Activated naive CD4-positive, alpha-beta T cell treated with anti-CD3 and anti-CD28 coated beads for 36 hours (primary cell): ENCODE measurements around the gene GATAD1. TPM values are rescaled to one million over a fixed set of nuclear protein-coding genes. Genes with fewer than 3 reads are reported as not detected.
"Not testable (repeated sequence)": the region's sequence is repeated elsewhere in the genome, so short reads cannot be mapped to it uniquely, and the experiment has no call there.

Experiments
- CTCF ChIA-PET: fragments of 350-600 bp; sonication (Branson Sonifier 250); formaldehyde crosslinking; loops from one replicate; lab custom pipeline; 2021; ENCODE audit warnings: antibody characterized with exemption; lab: Charles Lee
- DNase-seq: peaks from one replicate; pipeline ENCODE4 v3.0.0-alpha.2; 2020
- H3K27ac Mint-ChIP-seq: one replicate; pipeline ENCODE4 v1.8.0; 2021; ENCODE audit warnings: mild to moderate bottlenecking, mixed read lengths
- H3K27me3 Mint-ChIP-seq: one replicate; pipeline ENCODE4 v1.8.0; 2021; ENCODE audit warnings: low read depth, mixed read lengths
- H3K36me3 Mint-ChIP-seq: one replicate; pipeline ENCODE4 v1.8.0; 2021; ENCODE audit warnings: low read depth, mixed read lengths
- H3K4me1 Mint-ChIP-seq: one replicate; pipeline ENCODE4 v1.8.0; 2021; ENCODE audit warnings: low read depth, mixed read lengths
- H3K4me3 Mint-ChIP-seq: one replicate; pipeline ENCODE4 v1.8.0; 2021; ENCODE audit warnings: mild to moderate bottlenecking, moderate library complexity, mixed read lengths
- H3K9me3 Mint-ChIP-seq: one replicate; pipeline ENCODE4 v1.8.0; 2021; ENCODE audit warnings: mixed read lengths
- intact Hi-C: fragments of 100-400 bp; cut with micrococcal nuclease; formaldehyde crosslinking; loops from one replicate; pipeline ENCODE4 v1.15.1; 2023
- total RNA-seq, 2 experiments: library from RNA; stranded (reverse); gene quantifications; one replicate each; pipeline ENCODE4 v1.2.3, GENCODE V29; 2021

GATAD1 gene
- total RNA-seq, 2 experiments from 2014 or later, result 27.5 to 29.6 TPM

DNA sequence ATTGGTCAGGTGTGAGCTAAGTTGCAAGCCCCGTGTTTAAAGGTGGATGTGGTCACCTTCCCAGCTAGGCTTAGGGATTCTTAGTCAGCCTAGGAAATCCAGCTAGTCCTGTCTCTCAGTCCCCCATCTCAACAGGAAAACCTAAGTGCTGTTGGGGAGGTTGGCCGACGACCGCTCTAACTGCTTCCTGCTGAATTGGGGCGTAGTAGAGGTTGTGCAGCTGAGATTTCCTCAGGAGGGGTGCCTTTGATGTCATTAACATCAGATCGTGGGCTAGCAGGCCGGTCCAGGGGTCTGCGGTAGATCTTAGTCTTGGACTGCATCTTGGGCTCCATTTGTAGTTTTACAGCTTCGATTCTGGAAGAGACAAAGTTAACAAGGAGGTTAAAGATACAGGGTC lies 21.3 kb downstream of the GATAD1 start:
- H3K36me3 Mint-ChIP-seq, result peaks cover 11% of the 10 kb centered on the region
- H3K4me1 Mint-ChIP-seq, H3K27ac Mint-ChIP-seq, H3K4me3 Mint-ChIP-seq, H3K27me3 Mint-ChIP-seq, H3K9me3 Mint-ChIP-seq, DNase-seq, intact Hi-C loops: not testable (repeated sequence)
- CTCF ChIA-PET, result interaction anchor here (0.7 kb wide), 1 partner anchor 21 kb away, joined by 4 read pairs; the partner anchor contains the start of gene GATAD1

DNA sequence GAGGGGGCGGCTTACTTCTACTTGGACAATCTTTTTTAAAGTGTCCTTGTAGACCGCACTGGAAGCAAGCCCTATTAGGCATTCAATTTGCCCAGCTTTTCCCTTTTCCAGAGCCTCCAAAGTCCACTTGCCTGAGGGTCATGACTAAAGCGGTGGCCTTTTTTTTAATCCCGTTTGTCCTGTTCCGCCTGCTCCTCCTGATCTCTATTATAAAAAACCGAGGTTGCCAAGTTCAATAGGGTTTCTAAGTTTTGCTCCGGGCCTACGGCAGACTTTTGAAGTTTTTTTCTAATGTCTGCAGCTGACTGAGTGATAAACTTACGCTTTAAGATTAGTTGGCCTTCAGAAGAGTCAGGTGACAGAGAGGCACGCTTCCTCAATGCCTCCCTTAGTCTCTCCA lies 26.7 kb downstream of the GATAD1 start:
- DNase-seq, H3K27me3 Mint-ChIP-seq, intact Hi-C loops, H3K4me3 Mint-ChIP-seq, H3K9me3 Mint-ChIP-seq, H3K27ac Mint-ChIP-seq, H3K36me3 Mint-ChIP-seq, CTCF ChIA-PET, H3K4me1 Mint-ChIP-seq: not testable (repeated sequence)

DNA sequence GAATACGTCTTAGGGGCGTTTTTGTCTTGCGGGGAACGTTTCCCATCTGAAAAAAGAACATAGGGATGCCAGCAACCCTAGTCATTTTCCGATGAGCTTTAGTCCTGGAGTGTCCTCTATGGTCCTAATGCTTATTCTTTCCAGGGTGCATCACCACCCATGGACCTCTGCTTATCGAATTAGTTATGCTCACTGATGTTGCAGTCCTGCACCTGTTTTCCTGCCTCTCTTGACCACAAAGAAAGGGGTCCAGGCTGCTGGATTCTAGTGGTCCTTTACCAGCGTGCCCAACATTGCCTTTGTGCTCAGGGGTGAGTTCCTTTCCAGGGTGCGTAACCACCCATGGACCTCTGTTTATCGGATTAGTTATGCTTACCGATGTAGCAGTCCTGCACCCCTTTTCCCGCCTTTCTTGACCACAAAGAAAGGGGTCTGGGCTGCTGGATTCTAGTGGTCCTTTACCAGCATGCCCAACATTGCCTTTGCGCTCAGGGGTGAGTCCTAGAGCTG lies 28.0 kb downstream of the GATAD1 start:
- H3K4me1 Mint-ChIP-seq, intact Hi-C loops: not testable (repeated sequence)
- CTCF ChIA-PET, result interaction anchor here (1.2 kb wide), 1 partner anchor 14 kb away, joined by 4 read pairs; no protein-coding TSS in a partner anchor

DNA sequence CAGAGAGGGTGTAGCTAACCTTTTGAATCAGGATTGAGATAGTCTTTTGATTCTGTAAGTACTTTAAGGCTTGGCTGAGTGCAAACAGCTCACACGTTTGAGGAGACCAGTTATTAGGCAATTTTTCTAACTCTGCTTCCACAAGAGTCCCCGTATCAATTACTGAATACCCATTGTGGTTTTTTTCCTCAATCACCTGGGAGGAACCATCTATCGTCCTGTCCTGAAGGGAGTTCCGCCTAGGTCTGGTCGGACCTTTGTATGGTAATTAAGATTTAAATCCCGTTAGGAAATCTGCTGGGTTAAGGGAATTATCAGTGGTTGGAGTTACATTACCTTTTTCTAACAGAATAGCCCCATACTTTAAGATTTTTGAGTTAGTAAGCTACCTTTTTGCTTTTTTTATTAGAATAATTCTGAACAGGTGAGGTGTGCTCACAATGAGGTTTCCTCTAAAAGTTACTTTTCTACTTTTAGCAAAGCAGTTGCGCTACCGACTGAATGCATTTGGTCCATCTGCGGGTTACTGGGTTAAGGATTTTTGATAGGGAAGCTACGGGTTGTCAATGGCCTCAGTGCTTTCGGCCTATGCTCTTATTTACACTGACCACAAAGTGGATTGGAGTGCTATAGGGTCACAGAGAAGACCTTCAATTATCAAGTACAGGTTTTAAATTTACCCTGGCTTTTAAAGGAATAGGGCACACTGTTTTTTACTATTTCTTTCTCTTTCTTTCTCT lies 28.7 kb downstream of the GATAD1 start:
- H3K27ac Mint-ChIP-seq, H3K36me3 Mint-ChIP-seq, H3K4me1 Mint-ChIP-seq, H3K4me3 Mint-ChIP-seq, H3K27me3 Mint-ChIP-seq, H3K9me3 Mint-ChIP-seq, DNase-seq, intact Hi-C loops: not testable (repeated sequence)
- CTCF ChIA-PET, result interaction anchor here (1.2 kb wide), 1 partner anchor 15 kb away, joined by 4 read pairs; no protein-coding TSS in a partner anchor

More for the DNA sequence above, 28.0 kb downstream of the GATAD1 start:
- H3K27ac Mint-ChIP-seq, H3K36me3 Mint-ChIP-seq, H3K4me3 Mint-ChIP-seq, DNase-seq, H3K9me3 Mint-ChIP-seq, H3K27me3 Mint-ChIP-seq: not testable (repeated sequence)

DNA sequence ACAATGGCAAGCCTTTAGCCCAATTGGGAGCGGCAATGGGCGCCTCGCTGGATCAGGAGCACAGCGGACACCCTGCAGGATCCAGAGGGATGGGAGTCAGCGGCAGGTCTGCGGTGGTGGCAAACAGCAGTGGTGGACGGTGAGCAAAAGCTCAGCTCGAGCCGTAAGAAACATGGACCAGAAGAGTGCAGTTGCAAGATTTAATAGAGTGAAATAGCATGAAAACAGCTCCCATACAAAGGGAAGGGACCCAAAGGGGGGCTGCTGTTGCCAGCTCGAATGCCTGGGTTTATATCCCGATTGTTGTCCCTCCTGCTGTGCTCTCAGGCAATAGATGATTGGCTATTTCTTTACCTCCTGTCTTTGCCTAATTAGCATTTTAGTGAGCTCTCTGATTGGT lies 30.4 kb downstream of the GATAD1 start, which contains the start of gene ERVW-1:
Gene ERVW-1 (minus strand): TSS at position 266 of the 400 bp plus-strand sequence. CDS start 7,565 bp downstream, outside the sequence.
- CTCF ChIA-PET, H3K36me3 Mint-ChIP-seq, H3K27me3 Mint-ChIP-seq, H3K9me3 Mint-ChIP-seq, H3K4me1 Mint-ChIP-seq, intact Hi-C loops, H3K27ac Mint-ChIP-seq, H3K4me3 Mint-ChIP-seq, DNase-seq: not testable (repeated sequence)

- H3K4me3 Mint-ChIP-seq, result no peak overlapping the region
- no peaks in the 10 kb centered on the region for H3K9me3 Mint-ChIP-seq
- intact Hi-C loops, result no loop called here
- no peaks in the 10 kb centered on the region for H3K4me1 Mint-ChIP-seq
- no peaks in the 10 kb centered on the region for H3K36me3 Mint-ChIP-seq
- CTCF ChIA-PET, result no interaction called here
- H3K27ac Mint-ChIP-seq, result no peak overlapping the region
- no peak for DNase-seq
- no peaks in the 10 kb centered on the region for H3K27me3 Mint-ChIP-seq
Observed at GRCh38 chr7:92478095-92478494, 30.8 kb downstream of the GATAD1 start.

DNA sequence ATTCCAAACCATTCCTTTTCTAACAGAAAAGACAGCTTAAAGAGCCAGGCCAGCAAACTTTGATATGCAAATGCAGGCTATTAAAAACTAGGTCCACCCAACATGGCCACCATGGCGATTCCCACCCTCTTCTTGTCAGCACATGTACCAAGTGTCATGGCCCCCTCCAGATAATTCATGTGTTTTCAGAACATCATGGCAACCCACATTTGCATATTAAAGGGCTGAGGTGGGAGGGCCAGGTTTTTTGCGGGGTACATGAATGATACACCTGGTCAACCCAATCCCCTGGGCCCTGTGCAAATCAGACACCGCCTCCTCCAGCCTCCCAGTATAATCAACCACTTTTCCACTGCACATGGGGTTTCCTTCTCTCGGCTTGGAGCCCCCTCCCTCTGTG lies 31.4 kb downstream of the GATAD1 start:
- CTCF ChIA-PET, result no interaction called here
- H3K9me3 Mint-ChIP-seq, result no peaks in the 10 kb centered on the region
- H3K27me3 Mint-ChIP-seq, result no peaks in the 10 kb centered on the region
- H3K27ac Mint-ChIP-seq, result no peak overlapping the region
- intact Hi-C loops, result no loop called here
- H3K36me3 Mint-ChIP-seq, result no peaks in the 10 kb centered on the region
- H3K4me1 Mint-ChIP-seq, result no peaks in the 10 kb centered on the region
- H3K4me3 Mint-ChIP-seq, result no peak overlapping the region
- no peak for DNase-seq

DNA sequence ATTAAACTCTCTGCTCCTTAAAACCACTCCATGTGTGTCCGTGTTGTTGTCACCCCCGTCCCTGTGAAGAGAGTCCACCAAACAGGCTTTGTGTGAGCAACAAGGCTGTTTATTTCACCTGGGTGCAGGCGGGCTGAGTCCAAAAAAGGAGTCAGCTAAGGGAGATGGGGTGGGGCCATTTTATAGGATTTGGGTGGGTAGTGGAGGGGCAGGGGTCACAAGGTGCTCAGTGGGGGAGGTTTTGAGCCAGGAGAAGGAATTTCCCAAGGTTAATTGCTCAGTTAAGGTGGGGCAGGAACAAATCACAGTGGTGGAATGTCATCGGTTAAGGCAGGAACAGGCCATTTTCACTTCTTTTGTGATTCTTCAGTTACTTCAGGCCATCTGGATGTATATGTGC lies 31.9 kb downstream of the GATAD1 start:
- H3K27ac Mint-ChIP-seq, H3K4me3 Mint-ChIP-seq, CTCF ChIA-PET: not testable (repeated sequence)

GRCh38 chr7:92483624-92484023 lies 36.3 kb downstream of the GATAD1 start:
- intact Hi-C loops, H3K27me3 Mint-ChIP-seq, H3K4me1 Mint-ChIP-seq, H3K27ac Mint-ChIP-seq, DNase-seq, CTCF ChIA-PET, H3K4me3 Mint-ChIP-seq, H3K9me3 Mint-ChIP-seq, H3K36me3 Mint-ChIP-seq: not testable (repeated sequence)

More for the DNA sequence above, 31.9 kb downstream of the GATAD1 start:
- H3K27me3 Mint-ChIP-seq, H3K9me3 Mint-ChIP-seq, H3K36me3 Mint-ChIP-seq, H3K4me1 Mint-ChIP-seq, DNase-seq, intact Hi-C loops: not testable (repeated sequence)

GRCh38 chr7:92484226-92484625 lies 36.9 kb downstream of the GATAD1 start:
- H3K27ac Mint-ChIP-seq, H3K4me1 Mint-ChIP-seq, H3K9me3 Mint-ChIP-seq, H3K4me3 Mint-ChIP-seq, H3K36me3 Mint-ChIP-seq, DNase-seq, H3K27me3 Mint-ChIP-seq, intact Hi-C loops, CTCF ChIA-PET: not testable (repeated sequence)

DNA sequence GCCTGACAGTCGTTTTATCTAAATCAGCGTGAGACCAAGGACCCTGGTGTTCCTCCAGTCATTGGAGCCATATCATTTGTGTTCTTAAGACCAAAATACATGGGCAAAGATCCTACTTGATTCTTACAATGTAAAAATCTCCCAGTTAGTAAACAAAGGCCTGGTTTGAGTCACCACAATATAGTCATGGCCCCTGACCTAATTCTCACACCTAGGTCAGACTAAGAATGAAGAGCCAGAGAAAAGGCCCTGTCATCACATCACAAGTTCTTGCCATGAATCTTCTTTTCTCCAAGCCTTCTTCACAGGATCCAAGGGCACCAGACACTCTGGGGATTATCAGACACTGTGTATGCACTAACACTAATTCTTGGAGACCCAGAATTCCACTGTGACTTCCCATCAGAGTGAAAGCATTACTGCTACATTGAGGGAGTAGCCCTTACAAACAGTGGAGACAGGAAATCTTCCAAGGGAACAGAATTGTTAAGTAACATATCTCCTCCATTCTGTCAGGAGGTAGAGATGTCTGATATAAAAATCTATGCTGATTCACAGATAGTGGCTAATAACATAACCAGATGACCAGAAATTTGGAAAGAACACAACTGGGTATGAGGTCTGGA lies 38.1 kb downstream of the GATAD1 start:
- H3K4me1 Mint-ChIP-seq, result no peaks in the 10 kb centered on the region
- CTCF ChIA-PET, result no interaction called here
- H3K9me3 Mint-ChIP-seq, result no peaks in the 10 kb centered on the region
- no peaks in the 10 kb centered on the region for H3K27me3 Mint-ChIP-seq
- no peak for DNase-seq
- intact Hi-C loops, result no loop called here
- no peak overlapping the region for H3K27ac Mint-ChIP-seq
- peaks cover 3% of the 10 kb centered on the region for H3K36me3 Mint-ChIP-seq
- no peak overlapping the region for H3K4me3 Mint-ChIP-seq

- H3K27ac Mint-ChIP-seq, result no peak overlapping the region
Observed at GRCh38 chr7:92485974-92486373, 38.7 kb downstream of the GATAD1 start.

GRCh38 chr7:92487804-92488203 lies 40.5 kb downstream of the GATAD1 start:
- no peak overlapping the region for H3K27ac Mint-ChIP-seq

More at GRCh38 chr7:92485974-92486373, 38.7 kb downstream of the GATAD1 start:
- Mint-ChIP-seq H3K9me3 (no peaks in the 10 kb centered on the region), H3K27me3 (no peaks in the 10 kb centered on the region), H3K36me3 (peaks cover 5% of the 10 kb centered on the region), H3K4me3 (no peak overlapping the region), H3K4me1 (no peaks in the 10 kb centered on the region)
- intact Hi-C loops, result no loop called here
- no peak for DNase-seq
- CTCF ChIA-PET, result no interaction called here

More at GRCh38 chr7:92487804-92488203, 40.5 kb downstream of the GATAD1 start:
- CTCF ChIA-PET, result no interaction called here
- Mint-ChIP-seq H3K36me3 (peaks cover 11% of the 10 kb centered on the region), H3K27me3 (no peaks in the 10 kb centered on the region), H3K4me3 (no peak overlapping the region), H3K9me3 (no peaks in the 10 kb centered on the region), H3K4me1 (no peaks in the 10 kb centered on the region)
- no peak for DNase-seq
- intact Hi-C loops, result no loop called here
